Suppressor macrophage treated with lipopolysaccharide for 1 hour (primary cell): Measurements from ENCODE around the gene CBLC.

Experiments
- DNase-seq, 3 donors: peaks; one replicate each; pipeline ENCODE4 v3.0.0-alpha.2; 2020 to 2022

Gene CBLC

GRCh38 chr19:44803442-44804428 is 26.0 kb downstream of the CBLC start:
- no peak for DNase-seq

- no peak for DNase-seq
These were observed 28.6 kb downstream of the CBLC start for GRCh38 chr19:44806291-44806690.

DNA sequence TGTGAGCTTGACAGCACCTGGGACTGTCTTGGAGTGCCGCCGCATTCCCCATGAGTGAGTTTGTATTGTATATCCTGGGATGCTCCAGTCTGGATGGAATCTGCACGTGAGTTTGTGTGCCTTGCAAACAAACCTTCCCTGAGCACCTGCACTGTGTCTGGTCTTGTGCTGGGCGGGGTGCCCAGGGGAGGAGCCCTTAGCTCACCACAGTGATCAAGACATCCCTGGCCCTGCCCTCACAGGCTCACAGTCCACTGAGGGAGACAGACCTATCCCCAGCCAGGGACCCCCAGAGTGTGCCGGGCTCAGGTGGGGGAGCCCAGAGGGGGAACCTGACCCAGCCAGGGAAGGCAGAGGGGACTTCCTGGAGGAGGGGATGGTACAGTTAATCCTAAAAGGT is 29.5 kb downstream of the CBLC start:
- no peak for DNase-seq

- peak; percentile 32 to 50 (median 36) for DNase-seq
These were observed 30.2 kb downstream of the CBLC start for GRCh38 chr19:44807652-44808462.

- DNase-seq: peak; percentile 40 to 66 (median 43)
These were observed 31.0 kb downstream of the CBLC start, which contains the start of gene BCAM for GRCh38 chr19:44808463-44809371. BCAM (plus strand) TSS chr19:44809103; CDS start chr19:44809125, 22 bp downstream.

- no peak for DNase-seq
These were observed 32.0 kb downstream of the CBLC start for GRCh38 chr19:44809577-44810233.

GRCh38 chr19:44810234-44811121 is 32.8 kb downstream of the CBLC start:
- no peak for DNase-seq

GRCh38 chr19:44811122-44811419 is 33.4 kb downstream of the CBLC start:
- DNase-seq: no peak

- DNase-seq: no peak
These were observed 34.5 kb downstream of the CBLC start for GRCh38 chr19:44812142-44812718.

DNA sequence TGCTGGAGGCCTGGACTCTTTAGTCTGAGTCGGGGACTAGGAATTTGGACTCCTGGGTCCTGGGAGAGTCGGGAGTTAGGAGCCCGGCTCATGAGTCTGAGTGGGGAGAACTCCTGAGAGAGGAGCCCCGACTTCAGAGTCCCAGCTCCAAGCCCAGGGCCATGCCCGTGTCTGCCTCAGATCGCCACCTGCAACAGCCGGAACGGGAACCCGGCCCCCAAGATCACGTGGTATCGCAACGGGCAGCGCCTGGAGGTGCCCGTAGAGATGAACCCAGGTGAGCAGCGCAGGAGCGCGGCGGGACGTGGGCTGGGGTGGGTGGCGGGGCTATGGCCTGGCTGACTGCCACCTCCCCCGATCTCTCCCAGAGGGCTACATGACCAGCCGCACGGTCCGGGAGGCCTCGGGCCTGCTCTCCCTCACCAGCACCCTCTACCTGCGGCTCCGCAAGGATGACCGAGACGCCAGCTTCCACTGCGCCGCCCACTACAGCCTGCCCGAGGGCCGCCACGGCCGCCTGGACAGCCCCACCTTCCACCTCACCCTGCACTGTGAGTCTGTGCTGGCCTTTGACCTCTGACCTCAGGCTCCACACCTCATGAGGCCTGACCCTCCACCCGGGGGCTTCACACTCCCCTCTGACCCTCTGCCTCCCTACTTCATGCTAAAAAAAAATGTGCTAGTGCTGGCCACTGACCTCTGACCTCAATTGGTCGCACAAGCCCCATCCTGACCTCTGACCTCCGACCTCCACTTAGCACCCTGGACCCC is 35.6 kb downstream of the CBLC start:
- DNase-seq: no peak

- DNase-seq: no peak
These were observed 36.3 kb downstream of the CBLC start for GRCh38 chr19:44813841-44814470.

DNA sequence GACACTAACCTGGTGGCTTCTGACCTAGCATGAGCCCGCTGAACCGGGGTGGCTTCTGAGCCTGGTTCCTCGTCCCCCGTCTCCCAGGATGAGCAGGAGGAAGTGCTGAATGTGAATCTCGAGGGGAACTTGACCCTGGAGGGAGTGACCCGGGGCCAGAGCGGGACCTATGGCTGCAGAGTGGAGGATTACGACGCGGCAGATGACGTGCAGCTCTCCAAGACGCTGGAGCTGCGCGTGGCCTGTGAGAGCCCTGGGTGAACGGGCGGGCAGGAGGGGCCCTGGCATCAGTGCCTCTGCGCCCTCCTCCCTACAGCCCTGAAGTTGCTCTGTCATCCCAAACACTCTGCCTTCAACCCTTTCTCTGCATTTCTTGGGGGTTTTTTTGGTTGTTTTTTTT is 36.8 kb downstream of the CBLC start:
- DNase-seq: peak in 1 of 3 donors; percentile 16

- DNase-seq: no peak
These were observed 38.6 kb downstream of the CBLC start for GRCh38 chr19:44816301-44816700.

- no peak for DNase-seq
These were observed 40.2 kb downstream of the CBLC start for GRCh38 chr19:44817725-44818465.

DNA sequence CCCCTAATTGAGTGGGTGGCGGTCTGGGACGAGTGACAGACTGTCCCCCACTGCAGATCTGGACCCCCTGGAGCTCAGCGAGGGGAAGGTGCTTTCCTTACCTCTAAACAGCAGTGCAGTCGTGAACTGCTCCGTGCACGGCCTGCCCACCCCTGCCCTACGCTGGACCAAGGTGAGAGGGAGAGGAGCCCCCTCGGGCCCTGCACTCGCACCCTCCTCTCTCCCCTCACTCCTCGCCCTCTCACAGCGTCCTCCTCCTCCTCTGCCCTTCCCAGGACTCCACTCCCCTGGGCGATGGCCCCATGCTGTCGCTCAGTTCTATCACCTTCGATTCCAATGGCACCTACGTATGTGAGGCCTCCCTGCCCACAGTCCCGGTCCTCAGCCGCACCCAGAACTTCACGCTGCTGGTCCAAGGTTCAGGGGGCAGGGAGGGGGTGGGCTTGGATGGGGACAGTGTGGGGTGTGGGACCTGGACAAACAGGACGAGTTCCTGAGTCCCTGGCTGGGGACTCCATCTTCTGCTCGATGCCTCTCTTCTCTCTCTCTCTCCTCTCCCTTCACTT is 40.9 kb downstream of the CBLC start:
- no peak for DNase-seq

GRCh38 chr19:44819246-44819832 is 41.6 kb downstream of the CBLC start:
- DNase-seq: no peak

GRCh38 chr19:44820648-44821609 is 43.2 kb downstream of the CBLC start:
- peak; percentile 38 to 73 (median 56) for DNase-seq
